Mesothelial cell of epicardium (in vitro differentiated cells): ENCODE data around the gene OR5M3. TPM values are rescaled to one million over a fixed set of nuclear protein-coding genes. Genes with fewer than 3 reads are reported as not detected.

ENCODE experiments used
- total RNA-seq: library from RNA; stranded (reverse); gene quantifications from 3 replicates; pipeline ENCODE4 v1.2.1, GENCODE V29; 2021

Gene OR5M3
- total RNA-seq, 1 donor from 2014 or later: not detected

Other genes starting within 250 kb of the OR5M3 start
- gene OR5T2, start 239.1 kb downstream of the OR5M3 start, total RNA-seq: not detected in 3 replicates
- gene OR5T3, start 221.1 kb downstream of the OR5M3 start, total RNA-seq: not detected in 3 replicates
- gene OR5T1, start 199.2 kb downstream of the OR5M3 start, total RNA-seq: not detected in 3 replicates
- not detected in 3 replicates for gene OR8H1, start 181.1 kb downstream of the OR5M3 start, total RNA-seq
- gene OR8K3, start 158.2 kb downstream of the OR5M3 start, total RNA-seq: not detected in 3 replicates
- gene OR8K1, start 127.3 kb downstream of the OR5M3 start, total RNA-seq: not detected in 3 replicates
- gene OR8J1, start 119.1 kb downstream of the OR5M3 start, total RNA-seq: not detected in 3 replicates
- not detected in 3 replicates for gene OR8U1, start 97.7 kb downstream of the OR5M3 start, total RNA-seq
- gene OR5AL1, start 60.7 kb downstream of the OR5M3 start, total RNA-seq: not detected in 3 replicates
- not detected in 3 replicates for gene OR5M8, start 18.0 kb upstream of the OR5M3 start, total RNA-seq
- gene OR5M11, start 69.9 kb upstream of the OR5M3 start, total RNA-seq: not detected in 3 replicates
- not detected in 3 replicates for gene OR5M10, start 104.4 kb upstream of the OR5M3 start, total RNA-seq
- gene OR5M1, start 141.5 kb upstream of the OR5M3 start, total RNA-seq: not detected in 3 replicates
- gene OR5AP2, start 169.1 kb upstream of the OR5M3 start, total RNA-seq: not detected in 3 replicates
- gene OR5AR1, start 190.3 kb upstream of the OR5M3 start, total RNA-seq: not detected in 3 replicates
- not detected in 3 replicates for gene OR9G1, start 225.7 kb upstream of the OR5M3 start, total RNA-seq